Raji (cell line): ENCODE measurements around the gene ZNF117.

ENCODE experiments used
- POLR2A ChIP-seq: IDR thresholded peaks from 2 replicates; pipeline ENCODE4 v1.6.1; 2011; ENCODE audit warnings: low read depth, low read length, control low read depth; ENCODE audit not compliant: insufficient read depth

The ZNF117 gene

DNA sequence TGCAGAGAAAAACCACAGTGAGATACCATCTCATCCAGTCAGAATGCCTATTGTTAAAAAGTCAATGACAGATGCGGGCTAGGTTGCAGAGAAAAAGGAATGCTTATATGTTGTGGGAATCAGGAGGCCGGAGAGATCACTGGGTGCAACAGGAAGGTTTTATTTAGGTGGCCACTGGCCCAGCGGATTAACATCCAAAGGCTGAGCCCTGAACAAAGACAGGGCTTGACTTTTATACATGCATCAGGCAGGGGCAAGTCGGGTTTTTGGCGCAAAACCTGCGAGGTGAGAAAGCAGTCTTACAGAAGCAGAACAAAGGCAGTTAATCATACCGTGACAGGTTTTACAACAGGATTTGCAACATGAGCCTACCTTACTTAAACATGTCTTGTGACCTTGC lies 620 bp downstream of the ZNF117 start:
- TF ChIP-seq POLR2A: no peak

DNA sequence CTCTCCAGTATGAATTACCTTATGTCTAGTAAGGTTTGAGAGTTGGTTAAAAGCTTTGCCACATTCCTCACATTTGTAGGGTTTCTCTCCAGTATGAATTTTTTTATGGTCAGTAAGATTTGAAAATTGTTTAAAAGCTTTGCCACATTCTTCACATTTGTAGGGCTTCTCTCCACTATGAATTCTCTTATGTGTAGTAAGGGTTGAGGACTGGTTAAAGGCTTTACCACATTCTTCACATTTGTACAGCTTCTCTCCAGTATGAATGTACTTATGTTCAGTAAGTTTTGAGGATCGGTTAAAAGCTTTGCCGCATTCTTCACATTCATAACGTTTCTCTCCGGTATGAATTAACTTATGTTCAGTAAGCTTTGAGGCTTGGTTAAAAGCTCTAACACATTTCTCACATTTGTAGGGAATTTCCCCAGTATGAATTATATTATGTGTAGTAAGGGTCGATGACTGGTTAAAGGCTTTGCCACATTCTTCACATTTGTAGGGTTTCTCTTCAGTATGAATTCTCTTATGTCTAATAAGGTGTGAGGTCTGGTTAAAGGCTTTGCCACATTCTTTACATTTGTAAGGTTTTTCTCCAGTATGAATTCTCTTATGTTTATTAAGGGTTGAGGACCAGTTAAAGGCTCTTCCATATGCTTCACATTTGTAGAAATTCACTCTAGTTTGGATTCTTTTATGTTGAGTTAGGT lies 12.2 kb downstream of the ZNF117 start:
- TF ChIP-seq POLR2A: no peak

DNA sequence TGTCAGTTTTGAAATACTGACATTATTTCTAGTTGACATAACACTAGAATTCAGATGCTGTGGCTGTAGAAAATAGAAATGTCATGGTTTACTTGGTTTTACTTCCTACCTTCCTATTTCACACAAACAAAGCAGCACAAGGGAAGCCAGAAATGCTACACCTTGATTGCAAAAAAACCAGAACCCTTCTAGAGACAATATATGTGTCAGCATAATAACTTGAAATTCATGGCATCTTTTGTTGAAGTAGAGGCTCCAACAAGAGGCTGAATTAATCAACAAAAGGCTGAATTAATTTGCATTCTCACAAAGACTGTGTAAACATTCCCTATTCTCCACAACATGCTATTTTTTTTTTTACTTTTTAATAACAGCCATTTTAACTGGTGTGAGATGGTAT lies 25.2 kb downstream of the ZNF117 start:
- no peak for TF ChIP-seq POLR2A

DNA sequence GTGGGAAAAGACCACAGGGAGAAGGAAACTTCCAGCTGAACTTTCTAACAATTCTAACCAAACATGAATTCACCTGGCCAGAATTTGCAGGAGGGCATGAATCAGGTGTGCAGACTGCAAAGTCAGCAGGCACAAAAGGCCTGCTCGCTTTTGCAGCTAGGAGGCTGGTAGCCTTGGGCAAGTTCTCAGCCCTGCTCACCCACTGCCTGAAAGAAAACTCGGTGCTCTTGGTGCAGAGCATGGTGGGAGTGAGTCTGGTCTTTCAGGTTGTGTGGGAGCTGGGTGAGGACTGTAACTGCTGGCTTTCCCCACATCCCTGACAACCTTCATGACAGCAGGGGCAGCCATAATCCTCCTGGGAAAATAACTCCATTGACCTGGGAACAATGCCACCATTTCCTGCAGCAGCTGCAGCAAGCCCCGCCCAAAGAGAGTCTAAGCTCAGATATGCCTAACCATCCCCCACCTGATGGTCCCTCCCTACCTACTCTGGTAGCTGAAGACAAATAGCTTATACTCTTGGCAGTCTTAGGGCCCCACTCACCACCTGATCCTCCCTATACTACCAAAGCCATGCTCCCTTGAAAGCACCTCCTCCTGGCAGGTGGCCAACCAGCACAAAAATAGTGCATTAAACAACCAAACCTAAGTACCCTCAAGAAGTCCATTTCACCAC lies 31.6 kb downstream of the ZNF117 start:
- TF ChIP-seq POLR2A: no peak

DNA sequence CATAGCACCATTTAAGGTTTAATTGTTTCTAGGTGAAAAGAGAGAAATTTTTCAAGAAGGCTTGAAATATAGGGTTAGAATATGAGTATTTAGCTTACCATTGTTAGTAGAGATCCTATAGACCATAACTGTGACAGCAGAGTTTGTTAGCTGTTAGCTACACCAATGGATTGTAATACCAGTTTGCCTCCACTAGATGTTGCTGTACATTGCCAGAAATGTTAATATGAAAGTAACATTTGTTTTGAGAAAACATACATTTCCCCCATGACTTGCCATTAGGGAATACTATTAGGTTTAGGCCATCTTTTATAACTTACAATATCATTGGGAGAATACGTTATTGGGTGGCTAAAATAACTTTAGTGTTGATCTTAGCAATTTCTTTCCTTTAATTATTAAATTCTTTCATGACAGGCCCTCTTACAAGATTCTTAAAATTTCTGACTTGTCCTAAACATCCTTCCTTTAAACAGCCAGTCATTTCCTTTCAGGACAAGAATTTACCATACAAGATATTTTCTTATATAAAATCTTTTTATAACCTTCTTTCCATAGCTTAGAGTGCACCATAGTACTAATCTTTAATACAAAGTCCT lies 39.5 kb downstream of the ZNF117 start:
- TF ChIP-seq POLR2A: no peak

DNA sequence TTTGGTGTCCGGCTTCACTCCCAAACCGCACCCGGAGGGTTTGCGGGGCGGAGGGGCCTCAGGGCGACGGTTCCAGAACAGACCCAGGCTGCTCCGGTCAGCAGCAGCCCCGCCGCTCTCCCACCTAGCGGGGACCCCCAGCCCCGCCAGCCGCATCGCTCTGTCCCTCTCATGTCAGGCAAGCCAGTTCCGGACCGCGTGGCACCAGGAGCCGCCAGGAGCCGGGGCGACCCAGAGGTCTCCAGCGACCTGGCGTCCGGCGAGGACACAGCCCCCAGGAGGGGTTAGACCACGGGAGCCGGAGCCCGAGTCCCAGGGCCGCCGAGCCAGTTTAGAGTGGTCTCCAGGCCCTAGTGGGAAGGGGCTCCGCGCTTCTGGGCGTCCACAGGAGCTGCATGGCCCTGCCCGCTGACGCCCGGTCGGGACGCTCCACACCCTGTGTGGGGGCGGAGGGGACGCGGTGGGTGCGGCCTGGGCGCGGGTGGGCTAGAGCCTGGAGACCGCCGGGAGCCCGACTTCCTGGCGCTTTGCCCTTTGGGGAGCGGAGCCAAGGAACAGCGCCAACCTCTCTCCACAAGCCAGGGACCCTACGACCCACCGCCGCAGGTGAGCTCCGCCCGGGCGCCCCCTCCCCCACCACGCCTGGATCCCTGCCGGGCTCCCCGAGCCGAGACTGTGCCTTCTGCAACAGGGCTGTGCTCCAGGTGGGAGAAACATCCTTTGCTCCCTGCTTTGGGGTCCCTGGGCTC lies 43.4 kb downstream of the ZNF117 start:
- TF ChIP-seq POLR2A: no peak

DNA sequence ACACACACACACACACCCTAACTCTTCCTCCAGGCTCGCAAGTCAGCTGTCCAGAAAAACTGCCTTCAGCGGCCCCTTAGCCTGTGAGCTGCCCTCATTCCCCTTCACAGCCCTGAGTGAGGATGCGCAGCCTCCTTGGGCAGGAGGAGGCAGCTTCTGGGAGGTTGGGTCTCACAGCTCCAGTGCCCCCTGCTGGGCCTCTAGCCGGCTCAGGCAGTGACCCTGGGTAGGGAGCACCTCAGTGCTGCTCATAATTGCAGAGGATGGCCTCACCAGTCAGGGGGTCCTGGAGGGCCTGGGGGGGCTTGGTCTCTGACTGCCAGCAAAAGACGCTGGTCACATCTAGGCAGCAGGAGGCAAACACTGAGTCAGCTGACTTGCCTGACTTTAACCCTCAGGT lies 44.1 kb downstream of the ZNF117 start:
- TF ChIP-seq POLR2A: no peak

DNA sequence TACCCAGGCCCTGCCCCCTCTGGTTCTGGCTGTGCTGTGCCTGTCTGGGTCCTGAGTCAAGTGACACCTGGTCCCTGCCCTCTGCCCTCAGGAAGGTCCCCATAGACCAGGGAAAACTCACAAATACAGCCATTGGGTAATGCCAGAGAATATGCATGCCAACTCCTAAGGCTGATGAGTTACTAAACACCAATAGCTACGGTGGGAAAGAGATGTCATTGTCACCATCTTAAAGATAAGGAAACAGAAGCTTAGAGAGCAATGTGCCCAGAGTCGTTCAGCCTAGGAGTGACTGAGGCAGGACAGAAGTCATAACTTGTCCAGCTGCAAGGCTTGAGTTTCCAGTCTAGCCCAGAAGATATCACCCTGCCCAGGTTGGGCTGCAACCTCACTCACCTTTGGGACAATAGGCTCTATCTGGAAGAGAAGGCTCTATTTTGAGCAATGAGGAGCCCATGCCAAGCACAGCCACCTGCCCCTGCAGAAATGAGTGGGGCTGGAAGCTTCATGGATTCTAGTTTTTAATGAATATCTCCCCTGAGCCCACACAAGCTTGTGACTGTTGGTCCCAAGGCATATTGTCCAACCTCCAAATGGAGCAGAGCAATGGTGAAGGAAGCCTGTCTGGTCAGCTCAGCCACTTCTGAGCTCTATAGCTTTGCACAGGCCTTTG lies 45.2 kb downstream of the ZNF117 start:
- TF ChIP-seq POLR2A: no peak

DNA sequence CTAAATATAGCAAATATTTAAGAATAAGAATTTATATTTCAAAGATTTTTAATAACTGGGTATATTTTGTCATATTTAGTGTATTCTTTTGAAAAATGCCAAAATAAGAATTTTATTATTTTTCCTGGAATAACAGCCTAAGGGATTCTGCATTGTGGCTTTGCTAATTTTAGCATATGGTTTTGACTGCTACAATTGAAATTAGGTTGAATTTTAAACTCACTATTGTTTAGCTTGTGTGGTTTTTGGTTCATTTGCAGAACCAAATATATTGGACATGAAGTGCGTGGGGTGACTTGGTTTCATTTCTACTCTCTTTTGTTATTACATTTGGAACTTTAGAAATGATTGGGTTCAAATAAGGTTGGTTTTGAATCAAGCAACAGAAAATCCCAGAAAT lies 52.3 kb downstream of the ZNF117 start:
- no peak for TF ChIP-seq POLR2A

DNA sequence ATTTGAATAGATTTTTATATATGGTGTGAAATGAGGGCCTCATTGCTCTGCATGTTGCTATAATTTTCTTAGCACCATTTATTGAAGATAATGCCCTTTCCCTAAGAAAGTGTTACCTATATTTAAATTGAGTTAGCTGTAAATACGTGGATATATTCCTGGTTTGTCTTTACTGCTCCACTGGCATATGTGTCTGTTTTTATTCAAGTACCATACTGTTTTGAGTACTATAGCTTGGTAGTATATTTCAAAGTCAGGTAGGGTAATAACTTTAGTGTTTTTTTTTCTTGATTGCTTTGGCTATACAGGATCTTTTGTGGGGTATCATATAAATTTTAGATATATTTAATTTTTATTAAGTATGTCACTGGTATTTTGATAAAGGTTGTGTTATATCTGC lies 56.4 kb downstream of the ZNF117 start:
- TF ChIP-seq POLR2A: no peak
